ENCODE measurements around the gene RUNX1.

DNA sequence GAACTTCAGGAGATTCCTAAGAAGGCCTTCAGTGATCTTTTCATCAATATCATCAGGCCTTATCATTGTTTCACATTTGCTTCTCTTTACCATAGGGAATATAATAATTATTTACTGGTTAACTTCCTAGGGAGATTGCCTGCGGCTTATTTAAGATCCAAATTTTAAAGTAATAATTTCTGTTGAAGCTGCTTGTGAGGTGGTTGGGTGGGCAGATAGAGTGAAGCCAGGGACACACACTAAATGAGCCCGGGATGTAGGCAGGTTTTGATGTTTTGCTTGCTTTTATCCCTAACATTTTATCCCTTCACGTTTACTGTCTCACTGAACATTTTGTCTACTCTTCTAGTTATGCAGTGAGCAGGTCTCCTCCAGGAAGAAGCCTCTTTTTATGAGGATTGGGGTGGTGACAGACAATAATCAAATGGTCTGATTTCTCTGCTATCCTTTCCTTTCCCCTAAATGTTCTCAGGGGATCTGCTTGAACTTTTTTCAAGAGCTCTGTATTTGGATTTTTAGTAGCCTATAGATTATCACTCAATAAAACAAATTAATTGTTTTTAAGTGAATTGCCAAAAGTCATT lies 164.7 kb downstream of the RUNX1 start:
- TF ChIP-seq CTCF (CRISPR knock-in tag; IDR thresholded peaks at IDR 0.05) = no peak
- no peak for TF ChIP-seq ZNF180 (CRISPR knock-in tag; IDR thresholded peaks at IDR 0.05; ENCODE audit: borderline replicate concordance, low read depth)
- TF ChIP-seq BHLHE40 (IDR thresholded peaks at IDR 0.05; ENCODE audit: low read length) = no peak
- TF ChIP-seq BRCA1 (CRISPR knock-in tag; IDR thresholded peaks at IDR 0.05) = no peak
- TF ChIP-seq ZNF235 (CRISPR knock-in tag; IDR thresholded peaks at IDR 0.05; ENCODE audit: borderline replicate concordance) = no peak
- TF ChIP-seq TGIF2 (CRISPR knock-in tag; IDR thresholded peaks at IDR 0.05) = no peak
- TF ChIP-seq ZBTB7A (CRISPR knock-in tag; IDR thresholded peaks at IDR 0.05) = no peak
- no peak for TF ChIP-seq ZNF30 (CRISPR knock-in tag; IDR thresholded peaks at IDR 0.05)
- TF ChIP-seq ZFP36 (IDR thresholded peaks at IDR 0.05; ENCODE audit: borderline replicate concordance, low read depth, low read length, partially characterized antibody) = no peak
- no peak for TF ChIP-seq ZNF670 (CRISPR knock-in tag; IDR thresholded peaks at IDR 0.05; ENCODE audit: borderline replicate concordance)
- no peak for TF ChIP-seq SP4 (CRISPR knock-in tag; IDR thresholded peaks at IDR 0.05)

Data from HepG2 (cell line).